LNCaP clone FGC (cell line): ENCODE results near the gene DVL1.

Source experiments
- DNase-seq: peaks from one replicate; pipeline ENCODE4 v3.0.0-alpha.2; 2011; ENCODE audit warnings: low read depth
- H3K4me3 ChIP-seq: 2 replicates; pipeline ENCODE4 v1.5.1; 2011; ENCODE audit warnings: mild to moderate bottlenecking, low read depth, low read length, control low read depth
- TF ChIP-seq, protein P1 (sequence below): IDR thresholded peaks from 2 replicates; pipeline ENCODE4 v1.5.1; 2012; ENCODE audit warnings: mild to moderate bottlenecking; ENCODE audit not compliant: control insufficient read depth, insufficient read depth; ENCODE audit errors: extremely low read depth

The DVL1 gene

DNA sequence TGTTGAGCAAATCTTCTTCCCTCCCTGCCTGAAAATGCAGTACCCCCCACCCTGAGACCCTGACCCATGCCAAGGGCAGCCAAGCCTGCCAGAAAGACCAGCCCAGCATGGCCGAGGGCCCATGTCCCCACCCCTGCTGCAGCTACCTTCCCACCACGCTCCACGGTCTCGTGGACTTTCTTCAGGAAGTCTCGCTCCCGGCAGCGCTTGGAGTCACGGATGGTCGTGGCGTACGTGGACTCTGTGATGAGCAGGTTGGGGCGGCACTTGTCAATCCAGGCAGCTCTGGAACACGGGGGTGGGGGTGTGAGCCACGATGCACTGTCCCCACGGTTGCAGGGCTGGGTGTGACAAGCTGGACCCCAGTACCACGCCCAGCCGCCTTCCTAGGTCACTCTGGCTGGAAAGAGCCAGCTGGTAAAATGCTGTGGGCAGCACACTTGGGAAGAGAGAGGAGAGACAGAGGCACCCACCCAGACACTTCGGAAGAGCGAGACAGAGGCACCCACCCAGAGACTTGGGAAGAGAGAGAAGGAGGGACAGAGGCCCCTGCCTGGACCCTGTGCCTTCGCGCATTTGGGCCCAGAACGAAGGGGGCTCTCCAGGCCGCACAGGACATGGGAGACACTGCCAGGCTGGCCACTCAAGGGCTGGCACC, 34.4 kb downstream of the DVL1 start:
- TF ChIP-seq, protein P1, sequence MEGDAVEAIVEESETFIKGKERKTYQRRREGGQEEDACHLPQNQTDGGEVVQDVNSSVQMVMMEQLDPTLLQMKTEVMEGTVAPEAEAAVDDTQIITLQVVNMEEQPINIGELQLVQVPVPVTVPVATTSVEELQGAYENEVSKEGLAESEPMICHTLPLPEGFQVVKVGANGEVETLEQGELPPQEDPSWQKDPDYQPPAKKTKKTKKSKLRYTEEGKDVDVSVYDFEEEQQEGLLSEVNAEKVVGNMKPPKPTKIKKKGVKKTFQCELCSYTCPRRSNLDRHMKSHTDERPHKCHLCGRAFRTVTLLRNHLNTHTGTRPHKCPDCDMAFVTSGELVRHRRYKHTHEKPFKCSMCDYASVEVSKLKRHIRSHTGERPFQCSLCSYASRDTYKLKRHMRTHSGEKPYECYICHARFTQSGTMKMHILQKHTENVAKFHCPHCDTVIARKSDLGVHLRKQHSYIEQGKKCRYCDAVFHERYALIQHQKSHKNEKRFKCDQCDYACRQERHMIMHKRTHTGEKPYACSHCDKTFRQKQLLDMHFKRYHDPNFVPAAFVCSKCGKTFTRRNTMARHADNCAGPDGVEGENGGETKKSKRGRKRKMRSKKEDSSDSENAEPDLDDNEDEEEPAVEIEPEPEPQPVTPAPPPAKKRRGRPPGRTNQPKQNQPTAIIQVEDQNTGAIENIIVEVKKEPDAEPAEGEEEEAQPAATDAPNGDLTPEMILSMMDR: no peak
- DNase-seq: no peak
- H3K4me3 ChIP-seq: no peak overlapping the region

GRCh38 chr1:1314237-1314586, 35.0 kb downstream of the DVL1 start:
- H3K4me3 ChIP-seq: no peak overlapping the region
- TF ChIP-seq, protein P1: no peak
- no peak for DNase-seq

- DNase-seq: no peak
- TF ChIP-seq, protein P1: no peak
- H3K4me3 ChIP-seq: no peak overlapping the region
These were observed 35.5 kb downstream of the DVL1 start for GRCh38 chr1:1313500-1314236.

GRCh38 chr1:1312450-1313314, 36.5 kb downstream of the DVL1 start:
- TF ChIP-seq, protein P1: 0 out of 2 replicates have a peak, but pooled peaks have one; percentile 5

DNA sequence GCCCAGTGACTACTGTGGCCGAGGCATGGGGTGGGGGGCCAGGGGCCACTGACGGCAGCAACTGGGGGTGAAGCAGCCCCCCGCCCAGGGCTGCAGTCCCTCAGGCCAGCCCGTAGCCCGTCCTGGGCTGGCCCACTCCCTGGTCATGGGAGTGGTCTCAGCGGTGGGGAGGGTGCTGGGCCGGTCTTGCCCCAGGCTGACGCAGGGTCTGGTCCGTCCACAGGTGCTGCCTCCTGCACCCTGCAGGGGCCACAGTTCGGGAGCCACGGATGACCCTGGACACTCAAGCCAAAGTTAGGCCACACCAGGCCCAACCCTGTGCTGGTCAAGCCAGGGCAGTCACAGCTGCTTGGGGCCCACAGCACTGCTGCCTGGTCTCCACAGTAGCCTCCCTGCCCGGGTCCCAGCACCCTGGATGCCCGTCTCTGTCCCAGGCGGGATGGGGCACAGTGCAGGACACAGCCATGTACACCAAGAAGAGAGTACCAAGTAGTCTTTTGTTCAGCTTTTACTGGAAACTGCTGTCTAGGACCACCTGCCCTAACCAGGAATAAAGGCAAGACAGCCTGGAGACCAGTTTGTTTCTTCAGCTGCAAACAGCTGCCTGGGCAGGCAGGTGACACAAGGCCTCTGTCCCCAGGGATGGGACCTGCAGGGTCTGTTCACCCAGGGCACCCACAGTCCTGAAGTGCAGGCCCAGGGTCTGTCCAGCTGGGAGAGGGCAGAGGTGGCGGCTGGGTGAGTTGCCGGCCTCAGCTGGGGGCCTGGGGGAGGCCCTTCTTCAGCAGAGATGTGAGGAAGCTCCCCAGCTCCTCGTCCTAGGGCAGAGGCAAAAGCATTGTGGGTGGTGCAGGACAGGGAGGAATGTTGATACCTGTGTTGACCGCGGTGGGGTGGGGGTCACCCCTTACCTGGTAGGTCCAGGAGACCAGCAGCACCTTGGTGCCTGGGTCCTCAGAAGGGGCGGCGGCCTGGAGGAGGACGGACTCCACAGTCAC, 37.8 kb downstream of the DVL1 start:
- TF ChIP-seq, protein P1: no peak

More at GRCh38 chr1:1312450-1313314, 36.5 kb downstream of the DVL1 start:
- H3K4me3 ChIP-seq: no peak overlapping the region
- DNase-seq: no peak

More for the DNA sequence above, 37.8 kb downstream of the DVL1 start:
- no peak for DNase-seq
- no peak overlapping the region for H3K4me3 ChIP-seq
